Measurements from ENCODE around the gene CENPU.
"Not testable (repeated sequence)": the region's sequence is repeated elsewhere in the genome, so short reads cannot be mapped to it uniquely, and the experiment has no call there.

The CENPU gene

DNA sequence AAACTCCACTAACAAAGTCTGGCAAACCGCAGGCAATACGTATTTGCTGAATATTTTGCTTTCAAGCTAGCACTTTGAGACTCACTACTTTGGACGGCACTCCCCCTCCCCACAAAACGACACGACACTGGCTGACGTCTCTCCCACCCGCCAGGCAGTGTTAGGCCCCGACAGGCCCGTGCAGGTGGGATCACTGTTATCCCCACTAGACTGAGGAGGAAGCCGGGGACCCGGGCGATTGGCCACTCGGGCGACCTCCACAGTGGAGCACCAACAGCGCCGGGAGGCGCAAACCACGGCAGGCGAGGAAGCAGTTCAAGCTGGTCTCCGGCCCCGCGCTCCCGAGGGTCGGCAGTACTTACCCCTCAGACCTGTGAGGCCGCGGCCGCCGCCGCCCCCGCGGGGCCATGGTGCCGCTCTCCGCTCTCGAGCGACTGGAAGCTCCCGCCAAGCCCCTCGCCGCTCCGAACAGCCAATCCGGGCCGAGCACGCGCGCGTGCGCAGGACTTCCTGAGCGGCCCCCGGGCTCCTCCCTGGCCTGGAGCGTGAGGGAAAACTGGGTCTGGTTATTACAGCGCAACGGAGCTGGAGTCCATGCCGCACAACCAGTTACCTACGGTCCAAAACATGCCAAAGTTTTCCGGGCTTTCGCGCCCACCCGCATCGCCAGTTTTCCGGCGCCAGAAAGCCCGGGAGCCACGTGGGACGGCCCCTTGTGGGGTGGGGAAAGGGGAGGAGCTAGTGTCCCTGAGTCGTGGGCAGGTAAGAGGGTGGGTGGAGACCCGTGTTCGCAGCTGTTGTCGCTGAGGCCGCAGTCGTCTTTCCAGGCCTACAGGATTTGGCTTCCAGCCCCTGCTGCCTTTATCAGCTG is at the start of gene CENPU:
CENPU (minus strand) TSS at position 443 of the 871 bp plus-strand sequence; CDS start at position 409, 34 bp downstream.
- peak; percentile 96 for DNase-seq (ENCODE audit: low read depth)

DNA sequence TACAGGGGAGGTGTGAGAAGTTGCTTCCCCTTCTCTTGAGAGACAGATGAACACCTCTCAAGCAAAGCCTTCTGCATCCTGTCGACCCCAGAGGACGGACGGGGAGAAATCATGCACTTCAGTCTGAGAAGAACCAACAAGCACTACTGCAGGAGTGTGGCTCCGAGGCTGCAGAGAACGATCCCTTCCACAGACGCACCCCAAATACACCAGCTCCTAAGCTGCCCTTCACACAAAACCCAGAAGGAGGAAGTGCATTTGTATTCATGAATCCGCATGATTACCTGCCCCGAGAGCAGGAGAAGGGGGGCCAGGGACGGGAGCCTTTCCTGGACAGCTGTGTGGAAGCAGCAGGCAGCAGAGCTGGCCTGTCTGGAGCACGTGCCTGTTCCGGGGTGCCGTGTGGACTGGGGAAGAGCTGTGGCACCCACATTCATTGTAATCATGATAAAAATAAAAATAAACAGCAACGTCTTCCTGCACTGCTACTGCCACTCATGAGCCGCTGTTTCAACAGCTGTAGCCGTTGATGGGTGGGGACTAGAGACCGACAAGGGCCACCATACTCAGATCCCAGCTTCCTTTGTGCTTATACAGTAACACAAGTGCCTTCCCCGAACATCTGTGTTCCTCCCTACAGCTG is 49.0 kb upstream of the CENPU start:
- DNase-seq (ENCODE audit: low read depth), result no peak

GRCh38 chr4:184779160-184779559 is 45.3 kb upstream of the CENPU start:
- DNase-seq (ENCODE audit: low read depth), result not testable (repeated sequence)

GRCh38 chr4:184778325-184778724 is 44.4 kb upstream of the CENPU start:
- no peak for DNase-seq (ENCODE audit: low read depth)

DNA sequence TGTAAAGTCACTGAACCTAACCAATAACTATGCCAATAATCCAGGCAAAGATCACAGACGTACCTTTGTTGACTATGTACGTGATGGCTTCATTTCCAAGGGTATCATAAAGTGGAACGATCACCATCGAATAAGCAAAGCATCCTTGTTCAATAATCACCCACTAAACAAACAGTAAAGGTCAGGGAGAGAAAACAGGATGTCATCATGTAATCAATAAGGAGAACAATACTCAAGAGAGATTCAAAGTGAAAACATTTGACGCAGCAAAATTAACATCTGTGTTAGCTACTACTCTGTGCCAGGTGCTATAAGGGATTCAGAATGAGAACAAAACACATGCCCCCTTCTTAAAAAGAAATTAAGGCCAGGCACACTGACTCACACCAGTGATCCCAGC is 42.9 kb upstream of the CENPU start:
- no peak for DNase-seq (ENCODE audit: low read depth)

DNA sequence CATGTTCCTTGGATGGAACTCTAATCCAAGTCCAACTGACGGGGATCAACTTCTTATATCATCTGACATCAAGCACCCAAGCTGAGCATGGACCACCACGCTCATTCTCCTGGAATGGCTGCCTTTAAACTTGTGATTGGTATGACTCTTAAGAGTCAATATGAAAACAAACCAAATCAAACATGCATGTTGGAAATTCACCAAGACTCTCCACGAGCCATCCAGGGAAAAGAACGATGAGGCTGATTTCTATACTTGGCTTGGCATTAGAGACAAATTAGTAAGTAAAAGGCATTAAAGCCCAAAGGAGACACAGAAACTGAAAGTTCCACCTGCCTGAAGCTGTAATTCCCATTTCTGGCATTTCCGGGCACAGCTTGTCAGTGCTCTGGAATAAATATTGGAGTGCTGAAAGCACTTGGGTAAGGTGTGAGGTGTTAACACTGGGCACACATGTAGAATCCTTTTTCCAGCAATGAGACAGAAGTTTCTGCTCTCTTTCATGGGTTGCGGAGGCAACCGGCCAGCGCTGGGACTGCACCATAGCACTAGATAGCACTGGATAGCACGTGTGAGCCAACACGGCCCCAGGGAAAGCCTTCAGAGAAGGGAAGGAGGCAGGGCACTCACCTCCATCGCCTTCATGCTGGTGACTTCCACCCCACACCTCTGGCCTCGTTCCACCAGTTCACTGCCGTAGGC is 42.1 kb upstream of the CENPU start:
- DNase-seq (ENCODE audit: low read depth), result no peak

DNA sequence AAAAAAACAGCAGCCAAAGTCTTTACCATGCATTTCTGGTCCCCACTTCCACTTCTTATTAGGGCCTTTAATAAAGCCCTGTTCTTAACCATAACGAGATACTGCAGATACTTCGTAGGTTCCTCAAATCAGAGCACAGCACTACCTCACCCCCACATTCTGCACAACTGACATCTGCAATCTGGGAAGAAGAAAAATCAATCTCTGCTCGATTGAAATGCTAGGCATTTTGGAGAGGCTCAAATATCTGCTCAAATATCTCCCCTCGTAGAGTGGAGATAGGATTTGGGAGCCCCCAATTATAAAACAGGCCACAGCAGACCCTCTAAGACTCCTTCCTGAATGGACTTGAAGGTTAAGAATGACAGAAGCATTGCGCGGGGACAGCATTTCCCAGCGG is 40.3 kb upstream of the CENPU start:
- DNase-seq (ENCODE audit: low read depth), result no peak

GRCh38 chr4:184771416-184771815 is 37.5 kb upstream of the CENPU start:
- no peak for DNase-seq (ENCODE audit: low read depth)

DNA sequence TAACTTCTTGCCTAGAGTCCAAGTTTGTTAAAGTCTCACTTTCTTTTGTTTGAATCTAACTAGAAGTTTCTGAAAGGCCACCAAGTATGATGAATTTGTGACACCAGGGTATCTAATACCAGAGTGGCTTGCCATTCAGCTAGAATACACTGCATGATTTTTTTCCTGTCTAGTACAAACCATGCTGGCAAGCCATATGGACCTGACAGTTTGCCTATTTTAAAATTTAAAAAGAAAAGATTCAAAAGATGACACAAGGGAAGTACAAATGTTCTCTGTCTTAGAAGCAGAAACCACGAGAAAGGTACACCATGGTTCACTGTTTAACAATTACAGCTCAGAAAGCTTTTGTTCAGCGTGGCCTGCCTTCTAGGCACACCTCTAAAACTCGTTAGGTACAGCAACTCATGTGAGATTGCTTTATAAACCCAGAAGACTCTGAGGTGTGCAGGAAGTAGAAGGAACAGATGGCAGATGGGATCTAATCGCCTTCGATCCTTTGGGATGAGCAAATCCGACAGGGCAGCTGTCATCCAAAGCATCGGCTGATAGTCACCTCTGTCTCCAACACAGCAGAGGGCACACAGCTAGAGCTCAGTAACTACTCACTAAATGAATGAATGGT is 35.4 kb upstream of the CENPU start:
- no peak for DNase-seq (ENCODE audit: low read depth)

DNA sequence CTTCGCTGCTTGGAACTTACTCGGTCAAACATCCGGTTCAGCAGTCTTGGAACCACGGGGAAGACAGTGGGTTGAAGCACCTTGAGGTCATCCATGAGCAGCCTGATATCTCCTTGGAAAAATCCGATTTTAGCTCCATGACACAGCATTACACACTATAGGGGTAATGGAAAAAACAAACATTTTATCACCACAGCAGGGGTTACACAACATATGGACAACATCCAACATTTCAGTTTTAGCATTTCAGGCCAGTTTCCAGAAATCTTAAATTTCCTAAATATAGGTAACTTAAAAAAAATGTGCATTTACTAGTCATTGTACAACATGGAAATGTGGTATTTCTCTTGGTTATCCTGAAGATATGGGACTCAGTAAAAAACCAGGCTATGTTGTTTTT is 34.4 kb upstream of the CENPU start:
- DNase-seq (ENCODE audit: low read depth), result no peak

DNA sequence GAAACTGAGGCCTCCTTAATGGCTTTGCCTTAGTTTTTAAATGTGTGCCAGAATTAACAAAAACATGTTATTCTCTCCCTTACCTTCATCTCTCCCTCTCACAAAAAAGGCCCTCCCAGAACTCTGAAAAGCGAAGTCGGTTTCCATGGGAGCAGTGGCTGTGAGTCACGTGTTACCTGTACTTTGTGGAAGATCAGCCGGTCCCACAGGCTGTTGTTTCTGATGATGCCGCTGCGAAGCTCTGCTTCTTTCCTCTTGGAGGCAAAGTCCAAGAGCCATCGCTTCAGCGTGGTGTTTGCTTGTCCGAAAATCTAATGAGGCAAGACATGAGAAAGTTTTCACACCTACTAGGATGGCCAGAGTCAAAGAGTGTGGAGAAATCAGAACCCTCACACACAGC is 32.5 kb upstream of the CENPU start:
- DNase-seq (ENCODE audit: low read depth), result no peak

- DNase-seq (ENCODE audit: low read depth), result no peak
Observed at GRCh38 chr4:184765473-184766340, 31.8 kb upstream of the CENPU start.

DNA sequence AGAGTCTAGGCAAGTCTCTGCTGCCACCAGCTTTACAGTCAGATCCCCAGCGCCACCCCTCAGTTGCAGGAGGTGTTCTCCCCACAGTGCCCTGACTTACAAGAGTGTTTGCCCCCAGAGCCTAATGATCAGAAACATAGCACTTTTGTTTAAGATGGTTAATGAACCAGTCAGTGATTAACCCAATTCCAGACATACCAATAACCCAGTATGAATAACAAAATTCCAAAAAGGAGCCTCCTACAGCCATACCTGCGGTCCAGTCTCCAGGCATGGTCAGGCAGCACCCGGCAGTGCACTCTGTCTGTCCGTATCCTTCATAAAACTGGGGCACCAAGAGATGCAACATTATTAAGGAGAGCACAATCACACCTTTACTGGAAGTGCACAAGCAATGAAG is 30.7 kb upstream of the CENPU start:
- DNase-seq (ENCODE audit: low read depth), result no peak

GRCh38 chr4:184763150-184763780 is 29.4 kb upstream of the CENPU start:
- DNase-seq (ENCODE audit: low read depth), result peak; percentile 87

DNA sequence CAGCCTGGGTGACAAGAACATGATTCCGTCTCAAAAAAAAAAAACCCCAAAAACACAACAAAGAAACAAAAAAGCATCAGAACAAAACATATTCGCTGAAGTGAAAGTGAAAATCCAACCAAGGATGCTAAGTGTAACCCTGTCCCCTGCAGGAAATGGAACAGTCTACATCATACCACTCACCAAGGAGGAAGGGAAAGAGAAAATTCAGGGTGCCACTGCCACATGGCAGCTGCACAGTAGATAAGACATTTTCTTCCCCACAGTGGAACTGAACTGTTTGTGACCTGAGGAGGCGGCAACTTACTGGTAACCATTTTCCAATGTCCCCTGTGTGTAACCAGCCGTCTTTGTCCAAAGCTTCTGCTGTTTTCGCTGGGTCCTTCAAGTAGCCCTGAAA is 28.2 kb upstream of the CENPU start:
- no peak for DNase-seq (ENCODE audit: low read depth)

DNA sequence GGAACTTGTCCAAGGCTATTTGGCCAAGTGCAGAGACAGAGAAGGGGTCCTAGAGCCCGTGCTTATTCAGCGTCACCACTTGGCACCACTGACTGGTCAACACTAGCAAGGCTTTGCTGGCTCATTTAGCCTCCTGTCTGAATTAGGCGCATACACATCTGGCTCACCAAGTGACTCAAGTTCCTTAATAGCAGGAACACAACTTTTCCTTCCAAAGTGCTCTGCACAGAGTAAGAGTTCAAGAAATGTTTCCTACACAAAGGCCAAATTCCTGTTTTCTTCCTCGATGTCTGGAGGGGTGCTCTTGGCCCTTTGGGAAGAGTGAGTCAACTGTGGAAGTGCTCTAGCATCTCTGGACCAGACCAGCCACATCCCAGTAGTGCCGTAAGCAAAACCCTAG is 26.8 kb upstream of the CENPU start:
- DNase-seq (ENCODE audit: low read depth), result no peak

GRCh38 chr4:184757810-184758209 is 23.9 kb upstream of the CENPU start:
- peak; percentile 80 for DNase-seq (ENCODE audit: low read depth)

DNA sequence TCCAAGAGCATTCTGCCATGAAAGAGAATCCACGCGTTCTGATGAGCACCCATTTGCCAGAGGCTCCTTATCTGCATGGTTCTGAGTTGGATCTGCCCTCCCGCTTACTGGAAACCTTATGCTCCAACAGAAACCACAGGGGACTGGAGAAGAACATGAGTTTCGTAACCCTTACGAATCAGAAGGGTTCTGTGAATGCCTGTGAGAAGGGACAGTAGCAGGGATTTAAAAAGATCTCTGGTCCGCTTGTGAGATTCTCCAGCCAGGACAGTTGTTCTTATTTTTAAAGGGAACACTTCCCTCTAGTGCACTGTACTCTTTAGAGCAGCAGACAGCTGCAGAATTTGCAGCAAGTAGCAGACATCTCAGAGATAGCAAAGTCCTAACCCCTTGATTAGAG is 22.5 kb upstream of the CENPU start:
- peak; percentile 69 for DNase-seq (ENCODE audit: low read depth)

GRCh38 chr4:184755278-184755677 is 21.4 kb upstream of the CENPU start:
- DNase-seq (ENCODE audit: low read depth), result no peak

GRCh38 chr4:184752496-184753275 is 18.8 kb upstream of the CENPU start:
- DNase-seq (ENCODE audit: low read depth), result no peak

Data from fibroblast of the conjunctiva (primary cell).